Stomach smooth muscle (tissue), 2 donors: Measurements from ENCODE around the gene SH2D7.

Experiments used
- H3K27ac ChIP-seq: one replicate; pipeline ENCODE4 v1.7.0; 2013; ENCODE audit warnings: mild to moderate bottlenecking, low read length, inconsistent platforms
- H3K27me3 ChIP-seq, 2 donors: one replicate each; pipeline ENCODE4 v1.7.0; 2013; ENCODE audit warnings: low read length in 2 of 2; ENCODE audit not compliant: insufficient read depth in 2 of 2, control insufficient read depth in 1 of 2
- H3K36me3 ChIP-seq, 2 donors: one replicate each; pipeline ENCODE4 v1.7.0; 2013; ENCODE audit warnings: low read length in 2 of 2; ENCODE audit not compliant: control insufficient read depth in 2 of 2, insufficient read depth in 2 of 2
- H3K4me1 ChIP-seq: one replicate; pipeline ENCODE4 v1.7.0; 2013; ENCODE audit warnings: low read length; ENCODE audit not compliant: control insufficient read depth, insufficient read depth
- H3K4me3 ChIP-seq, 2 donors: one replicate each; pipeline ENCODE4 v1.7.0; 2013; ENCODE audit warnings: low read length in 2 of 2
- H3K9ac ChIP-seq, 2 donors: one replicate each; pipeline ENCODE4 v1.7.0; 2013; ENCODE audit warnings: low read length in 2 of 2, mild to moderate bottlenecking in 1 of 2
- H3K9me3 ChIP-seq, 2 donors: one replicate each; pipeline ENCODE4 v1.7.0; 2013; ENCODE audit warnings: low read length in 2 of 2; ENCODE audit not compliant: control insufficient read depth in 2 of 2
- donor health status: healthy.
- donor health status: Pancreatic carcinoma.

Gene SH2D7

GRCh38 chr15:78093242-78094020, 1.1 kb downstream of the SH2D7 start:
- H3K27ac ChIP-seq: no peak overlapping the region
- no peak overlapping the region for H3K4me3 ChIP-seq
- H3K4me1 ChIP-seq: peaks cover 25% of the 10 kb centered on the region
- no peaks in the 10 kb centered on the region for H3K27me3 ChIP-seq
- no peaks in the 10 kb centered on the region for H3K9me3 ChIP-seq
- H3K9ac ChIP-seq: no peak overlapping the region
- no peaks in the 10 kb centered on the region for H3K36me3 ChIP-seq

GRCh38 chr15:78097667-78098066, 5.3 kb downstream of the SH2D7 start:
- Histone ChIP-seq H3K4me3 (no peak overlapping the region), H3K36me3 (no peaks in the 10 kb centered on the region), H3K9ac (no peak overlapping the region), H3K27ac (no peak overlapping the region), H3K27me3 (no peaks in the 10 kb centered on the region), H3K9me3 (no peaks in the 10 kb centered on the region), H3K4me1 (peaks cover 17% of the 10 kb centered on the region)

- Histone ChIP-seq H3K36me3 (no peaks in the 10 kb centered on the region), H3K4me1 (peaks cover 12% of the 10 kb centered on the region), H3K27ac (no peak overlapping the region), H3K27me3 (no peaks in the 10 kb centered on the region), H3K9ac (no peak overlapping the region), H3K9me3 (no peaks in the 10 kb centered on the region), H3K4me3 (no peak overlapping the region)
Observed at GRCh38 chr15:78098131-78098755, 5.9 kb downstream of the SH2D7 start.

- Histone ChIP-seq H3K4me1 (no peaks in the 10 kb centered on the region), H3K27ac (no peak overlapping the region), H3K9ac (no peak overlapping the region), H3K36me3 (no peaks in the 10 kb centered on the region), H3K27me3 (no peaks in the 10 kb centered on the region), H3K4me3 (no peak overlapping the region), H3K9me3 (no peaks in the 10 kb centered on the region)
Observed at GRCh38 chr15:78100886-78101285, 8.5 kb downstream of the SH2D7 start.

- Histone ChIP-seq H3K36me3 (no peaks in the 10 kb centered on the region), H3K9me3 (no peaks in the 10 kb centered on the region), H3K9ac (no peak overlapping the region), H3K4me3 (no peak overlapping the region), H3K27me3 (peaks cover 0 to 2% of the 10 kb centered on the region in 2 donors), H3K4me1 (no peaks in the 10 kb centered on the region), H3K27ac (no peak overlapping the region)
Observed at GRCh38 chr15:78101423-78102105, 9.2 kb downstream of the SH2D7 start.

- H3K9me3 ChIP-seq: no peaks in the 10 kb centered on the region
- no peaks in the 10 kb centered on the region for H3K4me1 ChIP-seq
- H3K27ac ChIP-seq: no peak overlapping the region
- H3K9ac ChIP-seq: no peak overlapping the region
- no peak overlapping the region for H3K4me3 ChIP-seq
- no peaks in the 10 kb centered on the region for H3K36me3 ChIP-seq
- H3K27me3 ChIP-seq: peaks cover 0 to 2% of the 10 kb centered on the region in 2 donors
Observed at GRCh38 chr15:78102211-78102610, 9.8 kb downstream of the SH2D7 start.

GRCh38 chr15:78102741-78103140, 10.4 kb downstream of the SH2D7 start:
- Histone ChIP-seq H3K36me3 (no peaks in the 10 kb centered on the region), H3K4me3 (no peak overlapping the region), H3K9ac (no peak overlapping the region), H3K4me1 (no peaks in the 10 kb centered on the region), H3K27me3 (peaks cover 0 to 2% of the 10 kb centered on the region in 2 donors), H3K9me3 (no peaks in the 10 kb centered on the region), H3K27ac (no peak overlapping the region)

- no peaks in the 10 kb centered on the region for H3K4me1 ChIP-seq
- no peaks in the 10 kb centered on the region for H3K36me3 ChIP-seq
- no peaks in the 10 kb centered on the region for H3K9me3 ChIP-seq
- H3K9ac ChIP-seq: no peak overlapping the region
- no peak overlapping the region for H3K4me3 ChIP-seq
- H3K27ac ChIP-seq: no peak overlapping the region
- H3K27me3 ChIP-seq: peaks cover 0 to 2% of the 10 kb centered on the region in 2 donors
Observed at GRCh38 chr15:78103406-78104118, 11.2 kb downstream of the SH2D7 start.

GRCh38 chr15:78104119-78104479, 11.7 kb downstream of the SH2D7 start:
- no peaks in the 10 kb centered on the region for H3K4me1 ChIP-seq
- no peaks in the 10 kb centered on the region for H3K36me3 ChIP-seq
- peaks cover 0 to 2% of the 10 kb centered on the region in 2 donors for H3K27me3 ChIP-seq
- H3K9ac ChIP-seq: no peak overlapping the region
- no peak overlapping the region for H3K4me3 ChIP-seq
- H3K9me3 ChIP-seq: no peaks in the 10 kb centered on the region
- no peak overlapping the region for H3K27ac ChIP-seq

GRCh38 chr15:78104566-78105475, 12.5 kb downstream of the SH2D7 start:
- Histone ChIP-seq H3K9me3 (no peaks in the 10 kb centered on the region), H3K4me1 (no peaks in the 10 kb centered on the region), H3K36me3 (no peaks in the 10 kb centered on the region), H3K27ac (no peak overlapping the region), H3K27me3 (peaks cover 0 to 2% of the 10 kb centered on the region in 2 donors), H3K9ac (no peak overlapping the region), H3K4me3 (no peak overlapping the region)
